GM23338 (cell line): Measurements from ENCODE around the gene CCN2. TPM values are rescaled to one million over a fixed set of nuclear protein-coding genes. Genes with fewer than 3 reads are reported as not detected.

Source experiments
- ATAC-seq: fragments of 200-7000 bp; cut with Tn5 transposase; 3 replicates; pipeline ENCODE4 v1.9.1; 2020
- DNase-seq: peaks from one replicate; pipeline ENCODE4 v3.0.0-alpha.2; 2015; ENCODE audit warnings: low spot score
- H2AFZ ChIP-seq: fragments of 200-600 bp; sonication (generic); 2 replicates; pipeline ENCODE4 v1.8.0; 2016; ENCODE audit warnings: antibody characterized with exemption, mild to moderate bottlenecking, moderate library complexity
- H3F3A ChIP-seq: fragments of 200-600 bp; sonication (generic); replicated peaks from 2 replicates; pipeline ENCODE4 v1.8.0; 2017; ENCODE audit warnings: antibody characterized with exemption, mixed run types, low read depth
- H3K27ac ChIP-seq: fragments of 200-600 bp; sonication (generic); 2 replicates; pipeline ENCODE4 v1.6.1; 2016; ENCODE audit warnings: low read depth
- H3K27me3 ChIP-seq: fragments of 200-600 bp; sonication (generic); 2 replicates; pipeline ENCODE4 v1.8.0; 2016; ENCODE audit warnings: mild to moderate bottlenecking, mixed run types, moderate library complexity; ENCODE audit not compliant: insufficient read depth
- H3K36me3 ChIP-seq: fragments of 200-600 bp; sonication (generic); 2 replicates; pipeline ENCODE4 v1.8.0; 2016; ENCODE audit warnings: mild to moderate bottlenecking; ENCODE audit not compliant: insufficient read depth
- H3K4me1 ChIP-seq: fragments of 200-600 bp; sonication (generic); 2 replicates; pipeline ENCODE4 v1.8.0; 2016; ENCODE audit warnings: mild to moderate bottlenecking, moderate library complexity; ENCODE audit not compliant: insufficient read depth
- H3K4me2 ChIP-seq: fragments of 200-600 bp; sonication (generic); 2 replicates; pipeline ENCODE4 v1.7.1; 2017; ENCODE audit warnings: mixed run types
- H3K4me3 ChIP-seq: fragments of 200-600 bp; sonication (generic); 2 replicates; pipeline ENCODE4 v1.6.1; 2016; ENCODE audit warnings: mixed run types
- H3K79me2 ChIP-seq: fragments of 200-600 bp; sonication (generic); replicated peaks from 2 replicates; pipeline ENCODE4 v1.8.0; 2017; ENCODE audit warnings: mild to moderate bottlenecking; ENCODE audit not compliant: insufficient read depth
- H3K9me2 ChIP-seq: fragments of 200-600 bp; sonication (generic); 2 replicates; pipeline ENCODE4 v1.8.0; 2017; ENCODE audit not compliant: insufficient read depth
- H4K20me1 ChIP-seq: fragments of 200-600 bp; sonication (generic); replicated peaks from 2 replicates; pipeline ENCODE4 v1.8.0; 2017; ENCODE audit warnings: mild to moderate bottlenecking; ENCODE audit not compliant: insufficient read depth
- H3K27ac Mint-ChIP-seq: 2 replicates; pipeline ENCODE4 v1.8.0; 2020; ENCODE audit warnings: inconsistent platforms, mild to moderate bottlenecking, moderate library complexity, mixed read lengths
- H3K27me3 Mint-ChIP-seq: 3 replicates; pipeline ENCODE4 v1.8.0; 2022; ENCODE audit warnings: low read depth, mild to moderate bottlenecking, moderate library complexity, mixed read lengths, inconsistent platforms; ENCODE audit not compliant: insufficient read depth, poor library complexity
- H3K36me3 Mint-ChIP-seq: 3 replicates; pipeline ENCODE4 v1.8.0; 2021; ENCODE audit warnings: low read depth, mild to moderate bottlenecking, inconsistent platforms, moderate library complexity, mixed read lengths
- H3K4me1 Mint-ChIP-seq: 3 replicates; pipeline ENCODE4 v1.8.0; 2020; ENCODE audit warnings: mild to moderate bottlenecking, inconsistent platforms, mixed read lengths
- H3K4me3 Mint-ChIP-seq: 3 replicates; pipeline ENCODE4 v1.8.0; 2021; ENCODE audit warnings: moderate library complexity, mild to moderate bottlenecking, inconsistent platforms, mixed read lengths
- H3K9me3 Mint-ChIP-seq: 3 replicates; pipeline ENCODE4 v1.8.0; 2020; ENCODE audit warnings: moderate library complexity, mild to moderate bottlenecking, inconsistent platforms, mixed read lengths
- CREB1 ChIP-seq: fragments of 250-450 bp; sonication (Bioruptor Pico); IDR thresholded peaks from 2 replicates; pipeline ENCODE4 v1.5.0; 2020; ENCODE audit warnings: low read depth, mild to moderate bottlenecking, moderate library complexity
- CTCF ChIP-seq, 2 experiments: fragments of 200-600 bp in 1 of 2; sonication (generic) in 1 of 2; conservative IDR thresholded peaks; 2 replicates each; pipeline versions ENCODE4 v1.5.1 to v1.6.1; 2016 to 2017; ENCODE audit warnings: antibody characterized with exemption in 2 of 2, low read depth in 2 of 2, mild to moderate bottlenecking in 2 of 2, moderate library complexity in 1 of 2
- ETS1 ChIP-seq: IDR thresholded peaks from 2 replicates; pipeline ENCODE4 v1.6.1; 2016; ENCODE audit warnings: antibody characterized with exemption
- EZH2 ChIP-seq: fragments of 200-600 bp; sonication (generic); IDR thresholded peaks from one replicate; pipeline ENCODE4 v1.8.0; 2017; ENCODE audit warnings: antibody characterized with exemption, mild to moderate bottlenecking, low read depth; ENCODE audit not compliant: unreplicated experiment
- EZH2phosphoT487 ChIP-seq: fragments of 200-600 bp; sonication (generic); IDR thresholded peaks from one replicate; pipeline ENCODE4 v1.8.1; 2018; ENCODE audit warnings: antibody characterized with exemption; ENCODE audit not compliant: unreplicated experiment
- JUNB ChIP-seq: IDR thresholded peaks from one replicate; pipeline ENCODE4 v1.6.1; 2016; ENCODE audit warnings: antibody characterized with exemption; ENCODE audit not compliant: unreplicated experiment
- NANOG ChIP-seq: IDR thresholded peaks from 2 replicates; pipeline ENCODE4 v1.6.1; 2016; ENCODE audit warnings: antibody characterized with exemption, borderline replicate concordance
- POLR2AphosphoS5 ChIP-seq: IDR thresholded peaks from 2 replicates; pipeline ENCODE4 v1.6.1; 2016; ENCODE audit warnings: antibody characterized with exemption, low read depth
- REST ChIP-seq: IDR thresholded peaks from one replicate; pipeline ENCODE4 v1.6.1; 2018; ENCODE audit warnings: antibody characterized with exemption; ENCODE audit not compliant: unreplicated experiment
- ZNF114 ChIP-seq: fragments of 250-450 bp; sonication (Bioruptor Pico); IDR thresholded peaks from 2 replicates; pipeline ENCODE4 v1.5.0; 2020; ENCODE audit warnings: mild to moderate bottlenecking, moderate library complexity
- ZNF331 ChIP-seq: fragments of 250-450 bp; sonication (Bioruptor Pico); IDR thresholded peaks from 2 replicates; pipeline ENCODE4 v1.5.0; 2020; ENCODE audit warnings: low read depth, mild to moderate bottlenecking, moderate library complexity
- polyA plus RNA-seq: library from polyadenylated mRNA; unstranded; fragments of >200 nt; fragmentation: Nextera tagmentation; extraction: Ambion mirVana; gene quantifications from 2 replicates; pipeline ENCODE4 v1.2.1, GENCODE V29; 2016
- total RNA-seq: library from RNA; depleted of rRNA; stranded (reverse); fragments of >200 nt; shearing (Covaris generic); gene quantifications from 2 replicates; pipeline ENCODE4 v1.2.3, GENCODE V29; 2014

The CCN2 gene
- total and polyA plus RNA-seq, 2 experiments from 2014 or later: 128 to 159 TPM

GRCh38 chr6:131950767-131951575 is at the start of gene CCN2 (continued):
- no peak for TF ChIP-seq CTCF (conservative IDR thresholded peaks at IDR 0.05; ENCODE audit: low read depth in 2 of 2)

- 0 out of 2 replicates have a peak, but pooled peaks cover 5% of the 10 kb centered on the region for H3K9me2 ChIP-seq
- Mint-ChIP-seq H3K27ac (no peak overlapping the region), H3K4me1 (no peaks in the 10 kb centered on the region), H3K36me3 (peaks cover 25% of the 10 kb centered on the region), H3K4me3 (no peak overlapping the region), H3K27me3 (no peaks in the 10 kb centered on the region), H3K9me3 (peaks cover 26% of the 10 kb centered on the region)
- no peaks in the 10 kb centered on the region for H3K4me1 ChIP-seq
- no peak overlapping the region for H3K4me3 ChIP-seq
- no peaks in the 10 kb centered on the region for H3K27me3 ChIP-seq
- no peak overlapping the region for H3K4me2 ChIP-seq
- H3K27ac ChIP-seq: no peak overlapping the region
- H3K36me3 ChIP-seq: peaks cover 10% of the 10 kb centered on the region; the same call in 1 of the 2 replicates
- no peak for ATAC-seq
- no peak for DNase-seq
- no peak overlapping the region for H2AFZ ChIP-seq
- H3F3A ChIP-seq: no peaks in the 10 kb centered on the region
- H4K20me1 ChIP-seq: no peaks in the 10 kb centered on the region
- H3K79me2 ChIP-seq: no peaks in the 10 kb centered on the region
- no peak for TF ChIP-seq NANOG
- TF ChIP-seq ZNF114 (CRISPR knock-in tag): no peak
- no peak for TF ChIP-seq REST
- TF ChIP-seq JUNB: no peak
- TF ChIP-seq CREB1 (CRISPR knock-in tag): no peak
- TF ChIP-seq EZH2: no peak
- no peak for TF ChIP-seq CTCF (conservative IDR thresholded peaks at IDR 0.05; ENCODE audit: low read depth in 2 of 2)
- no peak for TF ChIP-seq POLR2AphosphoS5
- TF ChIP-seq ZNF331: no peak
- no peak for TF ChIP-seq EZH2phosphoT487
- no peak for TF ChIP-seq ETS1
These were observed 49.1 kb upstream of the CCN2 start for GRCh38 chr6:132000296-132000695.
